ENCODE results near the gene TNFRSF1A. TPM values are rescaled to one million over a fixed set of nuclear protein-coding genes. Genes with fewer than 3 reads are reported as not detected.

TNFRSF1A gene
- total and polyA plus RNA-seq, 2 of the 13 experiments (the other 11 are each of a cell fraction or from before 2014, with no cell fraction given) = 41.5 to 61.2 TPM

DNA sequence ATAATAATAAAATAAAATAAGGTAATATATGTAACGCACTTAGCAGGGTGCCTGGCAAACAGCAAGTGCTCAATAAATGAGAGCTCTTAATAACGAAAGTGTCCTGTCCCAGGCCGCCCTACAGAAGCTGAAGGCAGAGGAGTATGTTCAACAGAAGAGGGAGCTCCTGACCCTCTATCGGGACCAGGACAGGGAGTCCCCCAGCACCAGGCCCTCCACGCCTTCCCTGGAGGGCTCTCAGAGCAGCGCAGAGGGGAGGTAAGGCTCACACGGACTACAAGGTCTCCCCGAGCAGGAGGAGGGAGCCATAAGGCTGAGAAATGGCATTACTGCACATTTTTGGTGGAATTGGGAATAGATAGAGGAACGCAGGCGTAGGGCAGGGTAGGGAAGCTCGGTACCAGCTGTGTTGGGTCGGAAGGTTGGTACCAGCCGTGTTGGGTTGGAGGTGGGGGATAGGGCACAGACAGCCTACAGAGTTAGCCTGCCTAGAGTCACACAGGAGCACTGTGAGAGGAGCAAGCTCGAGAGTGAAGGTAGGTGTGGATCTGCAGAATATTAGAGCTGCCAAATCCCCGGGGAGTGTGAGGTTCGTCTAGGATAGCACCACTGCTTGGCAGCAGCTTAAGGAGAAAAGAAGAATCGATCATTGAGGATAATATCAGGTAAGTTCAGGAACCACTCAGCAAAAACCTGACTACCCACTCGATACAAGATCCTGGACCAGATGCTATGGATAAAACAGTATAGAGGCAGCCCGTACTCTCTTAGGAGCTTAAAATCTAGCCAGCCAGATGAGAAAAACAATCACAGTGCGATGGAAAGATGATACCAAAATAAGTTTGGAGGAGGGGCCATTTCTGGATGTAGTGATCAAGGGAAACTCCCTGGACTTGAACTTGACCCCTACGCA is 15.3 kb downstream of the TNFRSF1A start (continued):
- TF ChIP-seq ZBTB1 (CRISPR knock-in tag; IDR thresholded peaks at IDR 0.05; ENCODE audit: borderline replicate concordance) = no peak
- TF ChIP-seq SUZ12 (IDR thresholded peaks at IDR 0.05; ENCODE audit: low read depth, low read length) = no peak
- no peak for TF ChIP-seq MTF2 (CRISPR knock-in tag; IDR thresholded peaks at IDR 0.05; ENCODE audit: borderline replicate concordance)
- 0 out of 2 replicates have a peak, but pooled peaks have one; percentile 12 for TF ChIP-seq ERF (CRISPR knock-in tag; IDR thresholded peaks at IDR 0.05)
- TF ChIP-seq, protein P1, sequence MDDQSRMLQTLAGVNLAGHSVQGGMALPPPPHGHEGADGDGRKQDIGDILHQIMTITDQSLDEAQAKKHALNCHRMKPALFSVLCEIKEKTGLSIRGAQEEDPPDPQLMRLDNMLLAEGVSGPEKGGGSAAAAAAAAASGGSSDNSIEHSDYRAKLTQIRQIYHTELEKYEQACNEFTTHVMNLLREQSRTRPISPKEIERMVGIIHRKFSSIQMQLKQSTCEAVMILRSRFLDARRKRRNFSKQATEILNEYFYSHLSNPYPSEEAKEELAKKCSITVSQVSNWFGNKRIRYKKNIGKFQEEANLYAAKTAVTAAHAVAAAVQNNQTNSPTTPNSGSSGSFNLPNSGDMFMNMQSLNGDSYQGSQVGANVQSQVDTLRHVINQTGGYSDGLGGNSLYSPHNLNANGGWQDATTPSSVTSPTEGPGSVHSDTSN (CRISPR knock-in tag; IDR thresholded peaks at IDR 0.05; ENCODE audit: borderline replicate concordance) = no peak
- no peak for TF ChIP-seq ZNF530 (CRISPR knock-in tag; IDR thresholded peaks at IDR 0.05; ENCODE audit: low read depth)
- TF ChIP-seq SRF (IDR thresholded peaks at IDR 0.05; ENCODE audit: low read depth, low read length) = no peak
- peak; percentile 38; the same call in 1 of the 2 replicates for TF ChIP-seq NRL (CRISPR knock-in tag; IDR thresholded peaks at IDR 0.05; ENCODE audit: borderline replicate concordance)
- TF ChIP-seq NFKB2 (CRISPR knock-in tag; IDR thresholded peaks at IDR 0.05; ENCODE audit: borderline replicate concordance) = no peak
- TF ChIP-seq, protein P2, sequence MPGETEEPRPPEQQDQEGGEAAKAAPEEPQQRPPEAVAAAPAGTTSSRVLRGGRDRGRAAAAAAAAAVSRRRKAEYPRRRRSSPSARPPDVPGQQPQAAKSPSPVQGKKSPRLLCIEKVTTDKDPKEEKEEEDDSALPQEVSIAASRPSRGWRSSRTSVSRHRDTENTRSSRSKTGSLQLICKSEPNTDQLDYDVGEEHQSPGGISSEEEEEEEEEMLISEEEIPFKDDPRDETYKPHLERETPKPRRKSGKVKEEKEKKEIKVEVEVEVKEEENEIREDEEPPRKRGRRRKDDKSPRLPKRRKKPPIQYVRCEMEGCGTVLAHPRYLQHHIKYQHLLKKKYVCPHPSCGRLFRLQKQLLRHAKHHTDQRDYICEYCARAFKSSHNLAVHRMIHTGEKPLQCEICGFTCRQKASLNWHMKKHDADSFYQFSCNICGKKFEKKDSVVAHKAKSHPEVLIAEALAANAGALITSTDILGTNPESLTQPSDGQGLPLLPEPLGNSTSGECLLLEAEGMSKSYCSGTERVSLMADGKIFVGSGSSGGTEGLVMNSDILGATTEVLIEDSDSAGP (CRISPR knock-in tag; IDR thresholded peaks at IDR 0.05; ENCODE audit: borderline replicate concordance) = 0 out of 2 replicates have a peak, but pooled peaks have one; percentile 25
- no peak for TF ChIP-seq LRRFIP1 (CRISPR knock-in tag; conservative IDR thresholded peaks at IDR 0.05)
- peak; percentile 85 for TF ChIP-seq RBM22 (optimal IDR thresholded peaks at IDR 0.05; ENCODE audit: low read length)
- no peak for TF ChIP-seq DRAP1 (CRISPR knock-in tag; IDR thresholded peaks at IDR 0.05)
- no peak for TF ChIP-seq NFE2 (CRISPR knock-in tag; IDR thresholded peaks at IDR 0.05)
- TF ChIP-seq KMT2B (CRISPR knock-in tag; IDR thresholded peaks at IDR 0.05) = no peak
- no peak for TF ChIP-seq ZNF121 (CRISPR knock-in tag; IDR thresholded peaks at IDR 0.05)
- TF ChIP-seq MZF1 (CRISPR knock-in tag; IDR thresholded peaks at IDR 0.05; ENCODE audit: borderline replicate concordance) = no peak
- TF ChIP-seq SKIL (CRISPR knock-in tag; IDR thresholded peaks at IDR 0.05; ENCODE audit: borderline replicate concordance) = 0 out of 2 replicates have a peak, but pooled peaks have one; percentile 33
- no peak for TF ChIP-seq ELF3 (CRISPR knock-in tag; IDR thresholded peaks at IDR 0.05)
